Thoracic aorta (tissue), 2 donors: Measurements from ENCODE around the gene CLDN25. TPM values are rescaled to one million over a fixed set of nuclear protein-coding genes. Genes with fewer than 3 reads are reported as not detected.

Experiments used
- ATAC-seq: fragments of 150-250 bp; one replicate; pipeline ENCODE4 v1.8.0; 2017; ENCODE audit warnings: low read depth; ENCODE audit not compliant: insufficient number of reproducible peaks, low FRiP score
- DNase-seq: peaks from one replicate; pipeline ENCODE4 v3.0.0-alpha.2; 2020; ENCODE audit warnings: low spot score
- H3K27ac ChIP-seq, 2 donors: fragments of 200-600 bp; sonication (generic); 1 replicate in 1 of 2; 2 replicates in 1 of 2; pipeline ENCODE4 v1.5.1; 2016; ENCODE audit warnings: mild to moderate bottlenecking in 2 of 2, moderate library complexity in 2 of 2
- H3K27me3 ChIP-seq: fragments of 200-600 bp; sonication (generic); replicated peaks from 2 replicates; pipeline ENCODE4 v1.6.0; 2016; ENCODE audit warnings: mild to moderate bottlenecking; ENCODE audit not compliant: insufficient read depth
- H3K36me3 ChIP-seq: fragments of 200-600 bp; sonication (generic); one replicate; pipeline ENCODE4 v1.5.1; 2016
- H3K4me1 ChIP-seq, 2 donors: fragments of 200-600 bp; sonication (generic); 1 replicate in 1 of 2; 2 replicates in 1 of 2; pipeline versions ENCODE4 v1.5.1 to v1.6.0; 2016; ENCODE audit warnings: low read depth in 2 of 2, mild to moderate bottlenecking in 1 of 2; ENCODE audit not compliant: control insufficient read depth in 1 of 2
- H3K4me3 ChIP-seq: fragments of 200-600 bp; sonication (generic); 2 replicates; pipeline ENCODE4 v1.5.1; 2016; ENCODE audit warnings: mild to moderate bottlenecking
- H3K9me3 ChIP-seq: fragments of 200-600 bp; sonication (generic); 2 replicates; pipeline ENCODE4 v1.5.1; 2016
- total RNA-seq, 2 donors: library from RNA; depleted of rRNA; stranded (reverse); fragments of >200 nt; gene quantifications; one replicate each; pipeline versions ENCODE4 v1.1.0 to v1.2.3, GENCODE V29; 2016
- TF ChIP-seq, protein P1 (sequence below): fragments of 200-600 bp; sonication (generic); IDR thresholded peaks from one replicate; pipeline ENCODE4 v1.5.1; 2019; ENCODE audit warnings: antibody characterized with exemption

Gene CLDN25
- not detected for total RNA-seq

DNA sequence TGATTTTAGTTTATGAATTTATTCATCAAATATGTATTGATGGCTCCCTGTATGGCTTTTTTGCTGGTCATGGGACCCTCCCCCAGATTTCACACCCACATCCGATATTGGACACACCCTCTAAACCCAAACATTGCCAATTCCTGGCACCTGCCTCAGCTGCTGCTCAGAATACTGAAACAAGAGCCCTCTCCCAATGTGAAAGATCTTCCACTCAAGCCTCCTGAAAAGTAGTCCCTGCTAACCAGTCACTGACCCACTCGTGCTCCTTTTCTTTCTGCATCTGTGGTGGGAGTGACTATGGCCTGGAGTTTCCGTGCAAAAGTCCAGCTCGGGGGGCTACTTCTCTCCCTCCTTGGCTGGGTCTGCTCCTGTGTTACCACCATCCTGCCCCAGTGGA lies at the start of gene CLDN25:
Gene CLDN25 (plus strand): TSS at position 301 of the 400 bp plus-strand sequence. CDS start 0 bp downstream, at position 301.
- Histone ChIP-seq H3K27me3 (no peaks in the 10 kb centered on the region), H3K9me3 (no peaks in the 10 kb centered on the region), H3K36me3 (no peaks in the 10 kb centered on the region), H3K4me1 (peaks cover 7 to 14% of the 10 kb centered on the region in 2 donors), H3K27ac (peak within 1 kb of the TSS in 1 of 2 donors; percentile 59), H3K4me3 (no peak within 1 kb of the TSS)
- TF ChIP-seq, protein P1, sequence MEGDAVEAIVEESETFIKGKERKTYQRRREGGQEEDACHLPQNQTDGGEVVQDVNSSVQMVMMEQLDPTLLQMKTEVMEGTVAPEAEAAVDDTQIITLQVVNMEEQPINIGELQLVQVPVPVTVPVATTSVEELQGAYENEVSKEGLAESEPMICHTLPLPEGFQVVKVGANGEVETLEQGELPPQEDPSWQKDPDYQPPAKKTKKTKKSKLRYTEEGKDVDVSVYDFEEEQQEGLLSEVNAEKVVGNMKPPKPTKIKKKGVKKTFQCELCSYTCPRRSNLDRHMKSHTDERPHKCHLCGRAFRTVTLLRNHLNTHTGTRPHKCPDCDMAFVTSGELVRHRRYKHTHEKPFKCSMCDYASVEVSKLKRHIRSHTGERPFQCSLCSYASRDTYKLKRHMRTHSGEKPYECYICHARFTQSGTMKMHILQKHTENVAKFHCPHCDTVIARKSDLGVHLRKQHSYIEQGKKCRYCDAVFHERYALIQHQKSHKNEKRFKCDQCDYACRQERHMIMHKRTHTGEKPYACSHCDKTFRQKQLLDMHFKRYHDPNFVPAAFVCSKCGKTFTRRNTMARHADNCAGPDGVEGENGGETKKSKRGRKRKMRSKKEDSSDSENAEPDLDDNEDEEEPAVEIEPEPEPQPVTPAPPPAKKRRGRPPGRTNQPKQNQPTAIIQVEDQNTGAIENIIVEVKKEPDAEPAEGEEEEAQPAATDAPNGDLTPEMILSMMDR: no peak
- DNase-seq (no peak), ATAC-seq (no peak)

DNA sequence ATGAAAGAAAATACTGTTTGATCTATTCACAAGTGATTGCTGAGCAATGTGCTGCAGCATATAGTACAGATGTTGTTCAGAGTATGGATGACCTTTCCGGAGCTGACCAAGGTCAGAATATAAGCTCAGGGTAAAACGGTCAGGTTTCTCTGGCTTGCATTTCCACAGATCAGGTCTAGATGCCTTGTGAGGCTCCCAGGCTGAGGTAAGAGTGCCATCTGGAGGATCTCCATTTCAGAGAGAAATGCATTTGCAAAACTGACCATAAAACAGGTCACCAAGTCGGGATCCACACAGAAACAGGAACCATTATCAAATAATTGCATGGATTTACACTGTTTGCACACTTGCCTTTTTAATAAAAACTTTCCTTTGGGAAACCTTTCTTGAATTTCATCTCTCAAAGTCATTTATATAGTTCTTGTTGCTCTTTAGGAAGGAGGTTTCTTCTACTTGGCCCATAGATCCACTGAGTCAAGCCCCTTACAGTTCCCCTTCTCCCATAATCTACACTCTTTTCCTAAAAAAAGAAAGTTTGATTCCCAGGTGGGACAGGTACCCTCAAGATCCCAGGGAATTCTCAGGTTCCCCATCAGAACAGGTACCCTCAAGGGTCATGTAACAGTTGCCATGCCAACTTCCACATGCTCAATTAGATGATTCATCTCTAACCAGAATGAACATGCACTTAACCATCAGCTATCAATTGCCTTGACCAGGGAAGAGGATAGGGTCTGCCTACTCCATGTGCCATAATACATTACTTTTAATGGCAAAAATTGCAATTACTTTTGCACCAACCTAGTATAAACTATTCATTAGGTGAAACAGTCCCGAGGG lies 48.5 kb upstream of the CLDN25 start:
- Histone ChIP-seq H3K27ac (no peak overlapping the region), H3K9me3 (no peaks in the 10 kb centered on the region), H3K4me1 (peaks cover 0 to 17% of the 10 kb centered on the region in 2 donors), H3K27me3 (no peaks in the 10 kb centered on the region), H3K36me3 (no peaks in the 10 kb centered on the region), H3K4me3 (no peak overlapping the region)
- DNase-seq: no peak
- ATAC-seq: no peak
- TF ChIP-seq, protein P1: peak; percentile 57

DNA sequence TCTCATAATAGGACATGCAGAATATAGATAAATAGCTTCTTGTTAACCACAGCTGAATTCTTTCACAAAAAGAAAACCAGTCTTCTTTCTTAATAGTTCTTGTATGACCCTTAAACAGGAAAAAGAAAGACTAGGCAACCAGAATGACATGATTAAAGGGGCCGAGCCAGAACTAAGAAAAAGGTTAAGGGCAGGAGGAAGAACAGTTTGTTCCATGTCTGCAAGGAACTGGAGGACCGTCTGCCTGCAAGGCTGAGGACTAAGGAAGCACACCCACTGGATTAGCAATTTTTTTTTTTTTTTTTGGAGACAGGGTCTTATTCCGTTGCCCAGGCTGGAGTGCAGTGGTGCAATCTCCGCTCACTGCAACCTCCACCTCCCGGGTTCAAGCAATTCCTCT lies 47.5 kb upstream of the CLDN25 start:
- Histone ChIP-seq H3K36me3 (peaks cover 3% of the 10 kb centered on the region), H3K9me3 (no peaks in the 10 kb centered on the region), H3K4me3 (no peak overlapping the region), H3K27me3 (no peaks in the 10 kb centered on the region), H3K27ac (no peak overlapping the region), H3K4me1 (peaks cover 0 to 10% of the 10 kb centered on the region in 2 donors)
- TF ChIP-seq, protein P1: no peak
- ATAC-seq (no peak), DNase-seq (no peak)

DNA sequence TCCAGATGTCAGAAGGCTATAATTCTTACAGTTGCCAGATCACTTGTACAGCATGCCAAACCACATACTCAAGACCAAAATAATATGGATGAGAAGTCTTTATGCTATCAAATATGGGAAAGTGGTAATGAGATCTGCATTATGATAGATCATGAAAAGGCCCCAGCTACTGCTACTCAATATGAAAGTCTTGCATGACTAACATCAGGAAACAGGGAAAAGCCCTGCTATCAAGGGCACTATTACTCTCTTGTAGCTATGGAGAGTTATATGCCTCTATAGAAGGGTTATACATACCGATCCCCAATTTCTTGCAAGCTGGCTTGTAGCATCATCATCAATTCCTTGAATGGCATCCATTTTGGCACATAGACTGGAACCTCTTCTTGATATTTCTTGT lies 43.3 kb upstream of the CLDN25 start:
- no peaks in the 10 kb centered on the region for H3K4me1 ChIP-seq
- no peak overlapping the region for H3K27ac ChIP-seq
- H3K9me3 ChIP-seq: no peaks in the 10 kb centered on the region
- ATAC-seq (no peak), DNase-seq (no peak)
- no peak overlapping the region for H3K4me3 ChIP-seq
- no peaks in the 10 kb centered on the region for H3K27me3 ChIP-seq
- TF ChIP-seq, protein P1: no peak
- H3K36me3 ChIP-seq: peaks cover 25% of the 10 kb centered on the region

DNA sequence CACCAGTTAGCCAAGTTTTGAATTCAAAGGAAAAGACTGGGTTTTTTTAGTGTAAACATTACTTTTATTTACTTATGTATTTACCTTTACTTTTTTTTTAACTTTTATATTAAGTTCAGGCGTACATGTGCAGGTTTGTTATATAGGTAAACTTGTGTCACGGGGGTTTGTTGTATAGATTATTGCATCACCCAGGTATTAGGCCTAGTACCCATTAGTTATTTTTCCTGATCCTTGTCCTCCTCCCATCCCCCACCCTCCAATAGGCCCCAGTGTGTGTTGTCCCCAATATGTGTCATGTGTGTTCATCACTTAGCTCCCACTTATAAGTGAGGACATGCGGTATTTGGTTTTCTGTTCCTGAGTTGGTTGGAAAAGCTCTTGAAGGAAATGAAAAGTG lies 26.7 kb upstream of the CLDN25 start:
- Histone ChIP-seq H3K27me3 (no peaks in the 10 kb centered on the region), H3K4me3 (no peak overlapping the region), H3K36me3 (peaks cover 12% of the 10 kb centered on the region), H3K4me1 (no peaks in the 10 kb centered on the region), H3K9me3 (no peaks in the 10 kb centered on the region), H3K27ac (no peak overlapping the region)
- ATAC-seq (no peak), DNase-seq (no peak)
- TF ChIP-seq, protein P1: no peak
